ENCODE results near the gene SCIN. TPM values are rescaled to one million over a fixed set of nuclear protein-coding genes. Genes with fewer than 3 reads are reported as not detected.
A peak's percentile ranks its signal among the peaks of the same experiment; 100 is the strongest.
"Not testable (repeated sequence)": the region's sequence is repeated elsewhere in the genome, so short reads cannot be mapped to it uniquely, and the experiment has no call there.

Gene SCIN
- 10 to 100 TPM in 5 of 6 donors, 1 to 10 TPM in 1; 9.3 to 19.6 (median 15.0) TPM for total RNA-seq

- no peaks in the 10 kb centered on the region for H3K36me3 ChIP-seq
- H3K9me3 ChIP-seq: no peaks in the 10 kb centered on the region
- WGBS, 2 donors: 5 to 16% methylated on average over 19 to 58 of the region's 74 CpGs
- peak; percentile 80 to 82 for ATAC-seq (ENCODE audit: low FRiP score in 2 of 2)
- no peak for TF ChIP-seq EP300 (IDR thresholded peaks at IDR 0.05)
- TF ChIP-seq CTCF (IDR thresholded peaks at IDR 0.05): no peak
- no peak for TF ChIP-seq POLR2A (IDR thresholded peaks at IDR 0.05)
- TF ChIP-seq POLR2AphosphoS5 (IDR thresholded peaks at IDR 0.05): peak in 1 of 2 donors; percentile 74
- H3K4me1 ChIP-seq: peaks cover 5 to 17% (median 13%) of the 10 kb centered on the region in 4 donors
- peak; percentile 63 to 90 for DNase-seq
- peak within 1 kb of the TSS; percentile 19 to 51 (median 46) for H3K4me3 ChIP-seq
- H3K27ac ChIP-seq: peak within 1 kb of the TSS in 3 of 4 donors; percentile 25 to 71 (median 48)
- H3K27me3 ChIP-seq: peaks cover 0 to 7% (median 0%) of the 10 kb centered on the region in 4 donors
These were observed at the start of gene SCIN for GRCh38 chr7:12570534-12571461. SCIN (plus strand) TSS chr7:12570720; CDS start chr7:12570787, 67 bp downstream.

GRCh38 chr7:12524794-12525386 is 45.6 kb upstream of the SCIN start:
- H3K4me3 ChIP-seq: no peak overlapping the region
- no peak for DNase-seq
- TF ChIP-seq CTCF (IDR thresholded peaks at IDR 0.05) (peak in 5 of 6 experiments; percentile 57 to 66 (median 62)), EP300 (IDR thresholded peaks at IDR 0.05) (no peak), POLR2A (IDR thresholded peaks at IDR 0.05) (no peak), POLR2AphosphoS5 (IDR thresholded peaks at IDR 0.05) (no peak)
- no peaks in the 10 kb centered on the region for H3K4me1 ChIP-seq
- no peak overlapping the region for H3K27ac ChIP-seq
- 17 to 20% methylated on average over 5 of the region's 5 CpGs for WGBS, 2 donors
- H3K9me3 ChIP-seq: no peaks in the 10 kb centered on the region
- no peaks in the 10 kb centered on the region for H3K36me3 ChIP-seq
- H3K27me3 ChIP-seq: peaks cover 0 to 4% (median 0%) of the 10 kb centered on the region in 4 donors
- ATAC-seq (ENCODE audit: low FRiP score in 2 of 2): peak in 1 of 2 donors; percentile 59

GRCh38 chr7:12526693-12527092 is 43.8 kb upstream of the SCIN start:
- not testable (repeated sequence) for DNase-seq; H3K4me1 ChIP-seq; H3K36me3 ChIP-seq; ATAC-seq (ENCODE audit: low FRiP score in 2 of 2); H3K4me3 ChIP-seq; H3K9me3 ChIP-seq; H3K27me3 ChIP-seq; H3K27ac ChIP-seq
- WGBS, 2 donors: 86 to 87% methylated on average over 2 of the region's 2 CpGs

- not testable (repeated sequence) for H3K4me1 ChIP-seq; H3K27me3 ChIP-seq; H3K36me3 ChIP-seq; H3K4me3 ChIP-seq; H3K9me3 ChIP-seq; DNase-seq; ATAC-seq (ENCODE audit: low FRiP score in 2 of 2); H3K27ac ChIP-seq
- WGBS, 2 donors: 77 to 100% methylated on average over 1 of the region's 1 CpG
These were observed 42.9 kb upstream of the SCIN start for GRCh38 chr7:12527670-12528069.

- DNase-seq (no peak), ATAC-seq (ENCODE audit: low FRiP score in 2 of 2) (no peak)
- no peaks in the 10 kb centered on the region for H3K36me3 ChIP-seq
- no peak overlapping the region for H3K4me3 ChIP-seq
- TF ChIP-seq POLR2A (IDR thresholded peaks at IDR 0.05): no peak
- no peak for TF ChIP-seq EP300 (IDR thresholded peaks at IDR 0.05)
- no peak for TF ChIP-seq CTCF (IDR thresholded peaks at IDR 0.05)
- TF ChIP-seq POLR2AphosphoS5 (IDR thresholded peaks at IDR 0.05): no peak
- H3K27ac ChIP-seq: no peak overlapping the region
- H3K27me3 ChIP-seq: no peaks in the 10 kb centered on the region
- 83 to 86% methylated on average over 6 to 8 of the region's 8 CpGs for WGBS, 2 donors
- H3K9me3 ChIP-seq: no peaks in the 10 kb centered on the region
- no peaks in the 10 kb centered on the region for H3K4me1 ChIP-seq
These were observed 40.4 kb upstream of the SCIN start for GRCh38 chr7:12529971-12530710.
